Activated T-helper 1 cell treated with Interleukin-2 at 50 U/mL for 16 hours (primary cell): ENCODE results near the gene PAGE2.
"Not testable (repeated sequence)": the region's sequence is repeated elsewhere in the genome, so short reads cannot be mapped to it uniquely, and the experiment has no call there.

Source experiments
- DNase-seq: peaks from one replicate; pipeline ENCODE4 v3.0.0-alpha.2; 2020; ENCODE audit warnings: low read depth

The PAGE2 gene, protein sequence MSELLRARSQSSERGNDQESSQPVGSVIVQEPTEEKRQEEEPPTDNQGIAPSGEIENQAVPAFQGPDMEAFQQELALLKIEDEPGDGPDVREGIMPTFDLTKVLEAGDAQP

DNA sequence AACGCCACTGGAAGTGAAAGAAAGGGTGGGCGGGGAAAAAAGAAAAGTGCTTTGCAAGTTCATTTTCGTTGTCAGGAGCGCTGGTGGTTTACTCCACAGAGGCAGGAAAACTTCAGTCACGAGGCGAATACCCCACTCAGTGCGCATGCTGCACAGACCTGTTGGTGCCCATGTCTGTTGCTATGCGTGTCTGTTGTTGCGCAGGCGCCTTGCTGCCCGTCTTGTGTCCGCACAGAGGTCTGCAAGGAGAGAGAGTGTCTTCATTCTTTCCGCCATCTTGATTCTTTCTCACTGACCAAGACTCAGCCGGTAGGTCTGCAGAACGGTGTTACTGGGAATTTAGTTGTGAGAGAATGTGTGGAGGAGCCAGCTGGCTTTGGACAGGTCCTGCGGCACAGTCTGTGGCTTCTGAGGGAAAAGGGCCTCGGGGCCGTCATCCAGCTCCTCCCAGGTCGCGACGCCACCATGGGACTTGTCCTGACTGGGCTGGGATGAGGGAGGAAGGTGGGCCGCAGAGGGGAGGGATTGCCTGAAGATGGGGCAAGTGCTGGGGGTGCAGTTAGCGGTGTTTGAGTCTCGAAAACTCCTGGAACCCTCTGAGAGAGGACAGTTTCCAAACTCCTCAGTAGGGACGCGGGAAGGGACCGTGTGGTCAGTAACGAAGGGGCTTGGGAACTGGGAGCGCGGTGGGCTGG, at the start of gene PAGE2:
TSS of gene PAGE2 (plus strand) at position 224 of the 695 bp plus-strand sequence. CDS start 1,003 bp downstream, outside the sequence.
- DNase-seq, result no peak

DNA sequence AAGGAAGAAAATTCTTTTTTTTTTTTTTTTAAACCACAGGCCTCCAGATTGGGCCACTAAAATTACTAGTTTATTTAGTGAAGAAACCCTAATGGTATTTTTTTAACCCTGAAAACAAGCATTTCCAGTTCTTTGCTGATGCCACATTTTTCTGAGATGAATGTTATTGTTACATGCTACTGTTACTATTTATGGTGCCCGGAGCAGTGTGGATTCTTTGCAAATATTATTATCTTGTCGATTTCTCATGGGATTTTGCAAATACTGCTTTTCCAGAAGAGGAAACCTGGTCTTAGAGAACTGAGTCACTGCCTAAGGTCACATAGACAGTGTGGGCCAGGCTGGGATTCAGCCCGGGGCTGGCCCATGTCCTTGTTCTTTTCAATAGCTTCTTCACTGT, 49.3 kb upstream of the PAGE2 start:
- DNase-seq, result no peak

DNA sequence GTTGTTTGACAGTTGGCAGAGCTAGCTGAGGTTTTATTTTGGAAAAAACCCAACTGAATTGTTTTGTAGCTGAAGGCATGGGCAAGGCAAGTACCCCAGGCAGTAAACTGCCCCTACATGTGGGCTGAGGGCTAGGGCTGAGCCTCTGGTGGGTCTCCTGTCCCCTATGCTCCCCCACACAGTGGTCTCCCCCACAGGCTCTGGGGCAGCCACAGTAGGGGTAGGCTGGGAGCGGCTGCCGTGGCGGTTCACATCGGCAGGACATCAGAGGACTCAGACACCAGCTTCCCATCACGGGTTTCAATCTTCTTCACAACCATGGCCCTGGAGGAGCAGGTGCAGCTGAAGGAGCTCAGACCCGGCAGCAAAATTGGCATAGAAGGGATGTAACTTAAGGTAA, 47.3 kb upstream of the PAGE2 start:
- DNase-seq, result no peak

DNA sequence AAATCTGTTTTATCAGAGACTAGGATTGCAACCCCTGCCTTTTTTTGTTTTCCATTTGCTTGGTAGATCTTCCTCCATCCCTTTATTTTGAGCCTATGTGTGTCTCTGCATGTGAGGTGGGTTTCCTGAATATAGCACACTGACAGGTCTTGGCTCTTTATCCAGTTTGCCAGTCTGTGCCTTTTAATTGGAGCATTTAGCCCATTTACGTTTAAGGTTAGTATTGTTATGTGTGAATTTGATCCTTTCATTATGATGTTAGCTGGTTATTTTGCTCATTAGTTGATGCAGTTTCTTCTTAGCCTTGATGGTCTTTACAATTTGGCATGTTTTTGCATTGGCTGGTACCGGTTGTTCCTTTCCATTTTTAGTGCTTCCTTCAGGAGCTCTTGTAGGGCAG, 38.2 kb upstream of the PAGE2 start:
- DNase-seq, result not testable (repeated sequence)

DNA sequence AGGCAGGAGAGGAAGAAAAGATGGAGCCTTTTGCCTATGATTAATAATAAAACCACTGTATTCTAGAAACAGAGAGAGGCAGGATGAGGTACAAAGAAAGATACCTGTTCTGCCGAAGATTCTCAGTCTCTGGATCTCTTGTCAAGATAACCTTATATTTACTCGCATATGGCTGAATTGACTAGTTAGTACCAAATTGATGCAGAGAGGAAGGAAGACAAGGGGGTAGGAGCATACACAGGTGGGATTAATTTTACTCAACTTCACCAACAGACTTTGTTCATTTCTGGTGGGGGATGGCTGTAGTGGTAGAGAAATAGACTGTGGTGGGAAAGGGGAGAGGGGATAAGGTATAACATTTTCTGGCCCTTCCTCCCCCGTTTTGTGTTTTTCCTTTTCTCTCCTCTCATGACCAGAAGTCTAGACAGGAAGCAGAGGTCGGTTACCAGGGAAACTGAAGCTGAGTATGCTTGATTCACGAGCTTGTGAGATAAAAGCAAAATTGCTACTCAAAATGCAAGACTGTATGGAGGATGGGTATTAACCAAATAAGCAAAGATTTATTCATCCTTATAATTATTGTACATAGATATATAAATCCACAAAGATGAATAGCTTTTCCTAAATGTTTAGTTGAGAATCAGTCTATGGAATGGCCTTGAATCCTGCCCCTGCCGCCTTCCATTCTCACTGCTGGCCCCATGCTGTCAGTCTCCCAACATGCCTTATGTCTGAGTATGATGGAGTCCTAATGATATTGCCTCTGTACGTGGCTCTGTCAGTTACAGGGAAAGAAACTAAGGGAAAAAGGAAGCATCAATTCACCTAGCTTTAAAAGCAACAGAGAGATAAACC, 31.8 kb upstream of the PAGE2 start:
- DNase-seq, result no peak

DNA sequence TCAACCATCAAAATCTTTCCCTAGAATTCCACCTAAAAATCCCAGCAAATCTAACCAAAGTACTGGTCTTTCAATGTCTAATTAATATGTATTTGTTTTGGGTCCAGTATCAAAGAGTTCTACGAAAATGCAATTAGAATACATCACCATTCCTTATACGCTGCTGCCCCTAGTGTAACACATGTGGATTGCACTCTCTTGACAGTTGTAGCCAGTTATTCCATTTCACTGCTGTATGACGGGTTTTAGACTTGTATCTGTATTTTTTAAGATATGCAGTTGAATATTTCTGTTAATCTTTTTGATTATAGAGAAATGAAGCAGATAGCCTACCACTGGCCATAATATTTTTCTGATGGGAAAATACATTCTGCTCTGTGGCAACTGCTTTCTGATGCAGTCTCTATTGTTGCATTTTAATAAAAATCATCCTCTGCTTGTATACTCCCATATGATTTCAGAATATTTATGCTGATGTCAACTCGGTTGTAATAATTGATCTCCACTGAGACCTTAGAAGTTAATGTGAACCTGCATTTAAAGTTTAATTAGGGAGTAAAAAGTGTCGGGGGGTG, 31.1 kb upstream of the PAGE2 start:
- DNase-seq, result no peak

DNA sequence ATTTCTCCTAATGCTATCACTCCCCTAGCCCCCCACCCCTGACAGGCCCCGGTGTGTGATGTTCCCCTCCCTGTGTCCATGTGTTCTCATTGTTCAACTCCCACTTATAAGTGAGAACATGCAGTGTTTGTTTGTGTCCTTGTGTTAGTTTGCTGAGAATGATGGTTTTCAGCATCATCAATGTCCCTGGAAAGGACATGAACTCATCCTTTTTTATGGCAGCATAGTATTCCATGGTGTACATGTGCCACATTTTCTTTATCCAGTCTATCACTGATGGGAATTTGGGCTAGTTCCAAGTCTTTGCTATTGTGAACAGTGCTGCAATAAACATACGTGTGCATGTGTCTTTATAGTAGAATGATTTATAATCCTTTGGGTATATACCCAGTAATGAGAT, 21.6 kb upstream of the PAGE2 start:
- not testable (repeated sequence) for DNase-seq

DNA sequence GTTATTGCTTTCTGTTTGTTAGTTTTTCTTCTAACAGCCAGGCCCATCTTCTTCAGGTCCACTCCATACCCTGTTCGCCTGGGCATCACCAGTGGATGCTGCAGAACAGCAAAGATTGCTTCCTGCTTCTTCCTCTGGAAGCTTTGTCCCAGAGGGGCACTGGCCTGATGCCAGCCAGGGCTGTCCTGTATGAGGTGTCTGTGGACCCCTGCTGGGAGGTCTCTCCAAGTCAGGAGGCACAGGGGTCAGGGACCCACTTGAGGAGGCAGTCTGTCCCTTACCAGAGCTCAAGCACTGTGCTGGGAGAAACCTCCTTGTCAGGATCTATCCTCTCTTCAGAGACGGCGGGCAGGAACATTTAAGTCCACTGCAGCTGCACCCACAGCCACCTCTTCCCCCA, 16.5 kb upstream of the PAGE2 start:
- DNase-seq, result no peak

DNA sequence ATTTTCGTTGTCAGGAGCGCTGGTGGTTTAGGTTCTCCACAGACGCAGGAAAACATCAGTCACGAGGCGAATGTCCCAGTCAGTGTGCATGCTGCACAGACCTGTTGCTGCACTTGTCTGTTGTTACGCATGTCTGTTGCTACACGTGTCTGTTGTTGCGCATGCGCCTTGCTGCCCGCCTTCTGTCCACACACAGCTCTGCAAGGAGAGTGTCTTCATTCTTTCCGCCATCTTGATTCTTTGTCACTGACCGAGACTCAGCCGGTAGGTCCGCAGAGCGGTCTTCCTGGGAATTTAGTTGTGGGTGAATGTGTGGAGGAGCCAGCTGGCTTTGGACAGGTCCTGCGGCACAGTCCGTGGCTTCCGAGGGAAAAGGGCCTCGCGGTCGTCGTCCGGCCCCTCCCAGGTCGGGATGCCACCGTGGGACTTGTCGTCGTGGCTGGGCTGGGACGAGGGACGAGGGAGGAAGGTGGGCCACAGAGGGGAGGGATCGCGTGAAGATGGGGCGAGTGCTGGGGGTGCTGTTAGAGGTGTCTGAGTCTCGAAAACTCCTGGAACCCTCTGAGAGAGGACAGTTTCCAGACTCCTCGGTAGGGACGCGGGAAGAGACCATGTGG, 13.9 kb upstream of the PAGE2 start, which contains the start of gene PAGE2B:
TSS of gene PAGE2B (plus strand) at position 180 of the 617 bp plus-strand sequence. CDS start 1,012 bp downstream, outside the sequence.
- DNase-seq, result no peak

DNA sequence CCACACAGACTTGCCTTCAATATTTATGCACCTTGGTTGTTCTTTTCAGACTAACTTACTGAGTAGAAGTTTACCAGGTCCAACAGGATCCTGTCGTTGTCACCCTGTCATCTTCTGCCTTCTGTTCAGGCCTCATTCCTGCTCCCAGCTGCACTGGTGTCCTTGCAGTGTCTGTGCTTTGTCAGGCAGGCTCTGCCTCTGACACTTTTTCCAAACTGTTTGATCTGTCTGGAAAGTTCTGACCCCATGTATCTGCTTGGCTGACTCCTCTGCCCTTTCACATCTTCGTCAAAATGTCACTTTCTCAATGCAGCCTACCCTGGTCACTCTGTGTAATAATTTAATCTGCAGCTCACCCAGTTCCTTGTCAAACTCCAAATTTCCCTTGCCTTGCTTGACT, 9.9 kb downstream of the PAGE2 start:
- DNase-seq, result no peak

DNA sequence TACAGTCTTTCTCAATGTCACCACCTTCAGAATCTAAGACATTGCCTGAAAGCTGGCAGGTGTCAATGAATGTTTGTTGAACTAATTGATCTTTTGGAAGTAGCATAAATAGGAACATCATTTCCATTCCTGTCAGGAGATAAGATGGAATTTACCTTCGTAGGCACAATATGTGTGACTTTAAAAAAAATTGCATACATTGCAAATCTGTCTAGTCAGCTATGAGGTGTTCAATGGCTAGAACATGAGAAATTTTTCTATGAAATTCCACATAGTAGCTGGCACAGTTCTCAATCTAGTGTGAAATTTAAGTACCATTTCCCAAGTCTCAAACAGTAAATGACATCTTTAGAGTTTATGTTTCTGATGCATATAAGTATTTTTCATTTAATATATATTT, 10.3 kb downstream of the PAGE2 start:
- no peak for DNase-seq

DNA sequence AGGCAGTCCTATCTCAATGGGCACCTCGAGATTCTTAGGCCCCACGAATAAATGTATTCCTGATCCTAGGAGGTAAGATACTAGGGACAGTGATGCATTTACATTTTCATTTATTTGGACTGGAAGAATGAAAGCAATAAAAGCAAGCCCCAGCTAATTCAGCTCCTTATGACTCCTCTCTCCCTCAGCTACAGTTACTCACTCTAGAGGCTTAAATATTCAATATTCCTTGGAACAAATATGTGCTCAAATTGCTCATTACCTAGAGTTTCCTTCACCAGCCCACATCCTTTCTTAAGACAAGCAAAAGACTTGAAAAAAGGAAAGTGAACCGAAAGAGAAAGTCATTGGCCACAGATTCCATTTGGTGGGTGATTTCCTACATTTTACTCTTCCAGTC, 13.9 kb downstream of the PAGE2 start:
- DNase-seq, result no peak

DNA sequence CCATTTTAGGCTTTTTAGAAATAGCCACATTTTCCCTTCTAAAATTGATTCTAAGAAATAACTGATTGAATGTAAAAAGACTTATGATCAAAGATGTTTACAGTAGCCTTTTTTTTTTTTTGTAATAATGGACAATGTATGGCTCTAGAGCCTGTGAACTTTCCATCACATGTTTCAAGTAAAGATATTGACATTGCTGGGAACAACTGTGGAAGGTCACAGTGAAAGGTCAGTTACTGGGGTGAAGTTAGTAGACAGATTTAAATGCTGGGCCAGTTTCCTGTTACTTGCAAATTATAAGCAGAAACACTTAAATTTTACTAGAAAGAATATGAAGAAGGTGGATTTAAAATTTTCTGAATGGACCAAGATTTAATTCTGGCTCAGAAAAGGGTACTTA, 18.4 kb downstream of the PAGE2 start:
- no peak for DNase-seq

DNA sequence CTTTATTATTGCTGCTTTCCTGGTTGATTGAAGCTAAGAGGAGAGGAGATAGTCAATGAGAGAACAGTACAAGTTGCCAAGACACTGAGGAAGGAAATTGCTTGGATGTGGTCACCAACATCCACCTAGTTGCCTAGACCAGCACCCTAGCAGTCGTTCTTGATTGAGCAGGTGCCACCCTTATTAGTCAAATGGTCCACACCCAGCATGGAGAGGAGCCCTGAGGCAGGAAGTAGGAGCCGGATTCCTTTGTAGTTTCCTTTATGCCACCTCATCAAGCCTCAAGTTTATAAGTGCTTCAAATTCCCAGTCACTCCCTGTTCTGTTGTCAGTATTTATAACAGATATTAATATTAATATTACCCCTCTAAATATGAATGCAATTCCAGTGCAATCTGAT, 19.1 kb downstream of the PAGE2 start:
- DNase-seq, result no peak

DNA sequence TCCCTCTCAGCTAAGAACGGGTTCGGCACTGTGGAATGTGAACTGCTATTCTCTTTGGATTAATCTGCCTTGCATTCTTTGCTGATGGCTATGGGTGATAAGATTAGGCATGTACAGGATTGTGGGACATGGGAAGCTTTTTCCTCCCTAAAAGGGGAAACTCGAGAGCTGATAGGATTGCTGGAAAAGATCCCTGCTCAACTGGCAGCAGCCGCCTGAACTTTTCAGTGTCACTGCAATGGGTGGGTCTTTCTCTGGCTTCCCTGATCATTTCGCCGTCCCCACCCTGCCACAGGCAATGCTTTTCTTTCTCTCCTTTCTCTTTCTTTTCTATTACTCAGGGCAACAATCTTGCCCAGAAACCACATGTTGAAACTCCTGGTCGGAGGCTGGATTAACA, 20.5 kb downstream of the PAGE2 start:
- no peak for DNase-seq

DNA sequence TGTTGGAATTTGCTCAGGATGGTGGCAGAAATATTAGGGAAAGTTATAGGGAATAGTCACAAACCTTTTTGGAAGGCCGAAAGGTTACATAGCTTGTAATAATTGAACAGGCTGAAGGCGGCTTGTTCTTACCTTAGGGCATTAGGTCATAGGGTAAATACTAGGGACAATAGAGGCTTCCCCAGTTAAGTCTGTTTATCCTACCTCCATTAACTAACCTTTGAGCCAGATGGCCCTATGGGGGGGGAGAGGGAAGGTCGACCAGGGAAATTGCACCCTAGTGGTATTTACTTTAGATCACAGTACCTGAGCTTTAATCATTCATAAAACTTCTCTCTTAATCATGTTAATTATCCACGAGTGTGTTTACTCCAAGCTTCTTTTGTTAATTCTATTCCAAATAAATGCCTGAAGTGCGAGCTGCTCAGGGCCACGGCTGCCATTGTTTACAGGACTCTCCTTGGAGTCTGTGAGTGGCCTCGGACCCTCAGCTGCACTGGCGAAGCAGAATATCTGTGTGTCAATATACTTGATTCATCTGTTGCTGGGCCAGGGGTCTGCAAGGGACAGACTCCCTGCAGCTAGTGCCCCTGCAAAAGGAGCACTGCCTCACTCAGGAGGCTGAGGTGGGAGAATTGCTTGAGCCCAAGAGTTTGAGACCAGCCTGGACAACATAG, 22.9 kb downstream of the PAGE2 start:
- DNase-seq, result no peak

DNA sequence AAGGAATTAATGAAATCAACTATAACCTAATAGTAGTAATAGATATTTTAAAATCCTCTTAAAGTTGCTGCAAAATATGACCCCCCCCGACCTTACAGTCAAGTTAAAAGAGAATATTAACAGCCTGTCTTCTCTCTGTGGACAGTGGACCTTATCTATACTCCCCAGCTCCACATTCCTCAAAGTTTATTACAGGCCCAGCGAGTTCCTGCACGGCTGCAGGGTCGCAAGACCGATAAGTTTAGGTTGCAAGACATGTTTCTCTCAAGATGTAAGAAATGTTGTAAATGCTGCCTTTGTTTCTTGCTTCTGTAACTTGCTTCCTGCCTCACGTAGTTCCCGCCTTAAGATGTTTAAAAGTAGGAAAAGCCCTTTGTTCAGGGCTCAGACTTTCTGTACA, 27.8 kb downstream of the PAGE2 start:
- not testable (repeated sequence) for DNase-seq

DNA sequence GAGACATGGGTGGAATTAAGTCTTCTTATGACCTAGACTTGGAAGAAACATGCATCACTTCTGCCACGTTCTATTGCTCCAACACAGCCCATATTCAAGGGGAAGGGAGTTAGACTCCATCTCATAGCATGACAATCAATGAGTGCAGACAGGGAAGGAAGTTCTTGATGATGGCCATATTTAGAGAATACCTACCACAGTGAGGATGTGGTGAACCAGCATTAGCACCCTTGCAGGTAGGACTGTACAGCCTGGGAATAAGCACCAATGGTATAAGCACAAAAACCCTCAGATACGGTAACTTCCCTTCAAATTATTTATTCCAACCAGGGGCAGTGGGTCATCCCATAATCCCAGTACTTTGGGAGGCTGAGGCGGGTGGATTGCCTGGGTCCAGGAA, 29.8 kb downstream of the PAGE2 start:
- no peak for DNase-seq

DNA sequence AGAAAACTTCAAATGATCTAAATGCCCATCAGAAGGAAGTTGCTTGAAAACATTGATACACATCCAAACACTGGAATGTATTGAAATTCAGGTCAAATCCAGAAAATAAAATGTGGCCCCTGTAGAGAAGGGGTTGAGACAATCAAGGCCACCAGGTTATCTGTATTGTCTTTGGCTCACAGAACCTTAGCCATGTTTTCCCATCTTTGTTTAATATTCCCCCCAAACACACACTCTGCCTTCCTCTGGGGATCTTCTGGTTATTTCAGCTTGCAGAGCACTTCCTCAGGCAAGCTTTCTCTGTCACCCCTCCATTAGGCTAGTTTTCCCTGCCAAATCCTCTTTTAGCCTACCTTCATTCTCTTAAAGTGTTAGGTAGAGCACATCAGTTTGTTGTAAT, 30.5 kb downstream of the PAGE2 start:
- no peak for DNase-seq

DNA sequence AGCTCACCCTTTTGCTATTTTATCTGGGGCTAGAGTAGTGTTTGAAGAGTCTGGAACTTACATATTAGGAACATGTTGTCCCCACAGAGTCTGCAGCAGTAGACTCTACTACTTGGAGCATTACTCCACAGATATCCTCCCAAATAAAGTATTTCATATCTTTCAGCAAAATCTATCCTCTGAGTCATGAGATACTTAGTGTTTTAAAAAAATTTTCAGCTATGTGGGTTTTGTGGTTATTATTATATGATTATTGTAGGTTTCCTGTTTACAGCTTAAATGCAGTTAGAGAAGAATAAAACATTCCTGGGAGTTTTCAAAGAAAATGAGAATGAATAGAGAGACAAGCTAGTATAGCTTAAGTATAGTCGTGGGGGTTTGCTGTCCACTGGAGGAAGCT, 30.9 kb downstream of the PAGE2 start:
- no peak for DNase-seq

DNA sequence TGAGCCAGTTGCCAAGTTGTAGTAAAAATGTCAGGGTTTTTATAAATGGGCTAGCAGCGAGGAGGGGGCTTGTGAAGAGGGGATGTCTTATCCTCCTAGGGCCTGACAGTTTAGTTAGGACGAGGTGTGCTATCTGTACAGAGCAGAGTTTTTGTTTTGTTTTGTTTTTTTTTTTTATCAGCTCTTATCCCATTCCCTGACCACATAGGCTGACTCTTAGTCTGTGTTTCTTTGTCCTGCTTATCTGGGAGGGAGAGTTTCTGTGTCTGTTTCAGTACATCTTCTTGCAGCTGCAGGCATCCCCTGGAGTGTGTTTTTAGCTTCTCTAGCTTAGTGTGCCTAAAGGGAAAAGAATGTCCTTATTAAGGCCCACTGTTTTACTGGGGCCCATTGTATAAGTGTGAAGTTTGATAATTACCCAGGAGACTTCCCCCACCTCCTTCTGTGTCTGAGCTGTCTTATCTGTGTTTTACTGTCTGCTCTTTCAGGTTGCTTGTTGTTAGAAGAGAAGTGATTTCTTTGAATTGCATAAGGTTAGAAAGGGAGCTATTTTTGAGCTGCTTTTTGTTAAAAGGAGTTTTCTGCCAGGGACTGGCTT, 32.0 kb downstream of the PAGE2 start:
- no peak for DNase-seq
